PC-9 (cell line): Measurements from ENCODE around the gene TNP2.

Experiments
- CTCF ChIP-seq: fragments of 200-600 bp; sonication (generic); conservative IDR thresholded peaks from 2 replicates; pipeline ENCODE4 v1.6.1; 2017; ENCODE audit warnings: mixed run types, antibody characterized with exemption, mild to moderate bottlenecking, moderate library complexity
- EZH2 ChIP-seq: fragments of 200-600 bp; sonication (generic); IDR thresholded peaks from 2 replicates; pipeline ENCODE4 v1.8.0; 2017; ENCODE audit warnings: antibody characterized with exemption, low read depth

DNA sequence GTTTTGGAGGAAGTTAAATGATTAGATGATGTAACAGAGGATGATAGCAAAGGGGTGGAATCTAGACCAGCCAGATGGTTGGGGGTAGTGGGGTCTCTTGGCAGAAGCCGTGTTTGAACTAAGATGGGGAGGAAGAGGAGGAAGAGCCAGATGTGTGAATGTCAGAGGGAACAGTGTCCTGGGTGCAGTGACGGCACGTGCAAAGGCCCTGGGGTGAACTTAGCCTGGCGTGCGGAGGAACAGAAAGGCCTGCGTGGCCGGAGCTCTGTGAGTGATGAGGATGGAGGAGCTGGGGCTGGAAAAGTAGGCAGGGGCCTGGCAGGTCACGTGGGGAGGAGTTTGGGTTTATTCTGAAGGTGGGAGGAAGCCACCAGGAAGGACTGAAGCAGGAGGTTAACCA is 49.7 kb upstream of the TNP2 start:
- TF ChIP-seq CTCF, result no peak
- TF ChIP-seq EZH2, result no peak
